Brain pericyte (primary cell): ENCODE measurements around the gene PTPRT.

Experiments
- DNase-seq: peaks from one replicate; pipeline ENCODE4 v3.0.0-alpha.2; 2012; ENCODE audit warnings: low read depth, low spot score

The PTPRT gene

GRCh38 chr20:42197599-42197998, 992.1 kb downstream of the PTPRT start:
- DNase-seq: no peak

- no peak for DNase-seq
Measured at GRCh38 chr20:42193119-42193518, 996.6 kb downstream of the PTPRT start.

DNA sequence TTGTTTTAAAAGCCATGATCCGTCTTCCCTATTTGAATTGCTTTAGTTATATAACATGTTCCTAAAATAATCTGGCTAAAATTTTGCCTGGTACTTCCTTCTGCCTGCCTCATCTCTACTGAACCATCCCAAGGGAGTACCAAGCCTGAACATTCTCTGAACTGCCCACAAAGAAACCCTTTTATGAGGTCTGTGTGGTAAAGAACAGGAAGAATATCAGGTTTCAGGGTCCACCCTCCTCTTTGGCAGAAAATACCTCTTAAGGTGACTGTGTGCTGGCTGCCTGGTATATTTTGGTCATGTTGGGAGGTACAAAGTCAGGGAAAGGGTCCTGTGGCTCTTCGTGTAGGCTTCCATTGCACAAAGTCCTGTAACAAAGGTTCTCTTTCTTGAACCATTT, 997.4 kb downstream of the PTPRT start:
- no peak for DNase-seq

- no peak for DNase-seq
Measured at GRCh38 chr20:42191140-42191860, 998.4 kb downstream of the PTPRT start.

DNA sequence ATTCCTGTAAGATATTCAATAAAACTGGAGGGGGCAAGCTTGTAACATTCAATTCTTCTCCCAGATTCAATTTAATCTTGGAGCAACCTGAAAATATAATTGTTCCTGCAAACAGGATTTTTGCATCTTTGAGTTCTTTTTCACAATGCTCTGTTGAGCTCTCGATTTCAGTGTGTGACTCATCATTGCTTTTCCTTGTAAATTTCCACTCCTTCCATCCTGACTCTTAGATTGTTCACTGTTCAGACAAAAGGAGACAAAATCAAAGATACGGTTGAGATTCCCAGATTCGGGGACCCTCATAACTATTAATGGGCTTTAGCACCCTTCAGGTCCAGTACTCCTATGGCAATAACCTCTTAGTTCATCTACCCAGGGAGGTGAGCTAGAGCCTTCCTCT, 999.6 kb downstream of the PTPRT start:
- no peak for DNase-seq

DNA sequence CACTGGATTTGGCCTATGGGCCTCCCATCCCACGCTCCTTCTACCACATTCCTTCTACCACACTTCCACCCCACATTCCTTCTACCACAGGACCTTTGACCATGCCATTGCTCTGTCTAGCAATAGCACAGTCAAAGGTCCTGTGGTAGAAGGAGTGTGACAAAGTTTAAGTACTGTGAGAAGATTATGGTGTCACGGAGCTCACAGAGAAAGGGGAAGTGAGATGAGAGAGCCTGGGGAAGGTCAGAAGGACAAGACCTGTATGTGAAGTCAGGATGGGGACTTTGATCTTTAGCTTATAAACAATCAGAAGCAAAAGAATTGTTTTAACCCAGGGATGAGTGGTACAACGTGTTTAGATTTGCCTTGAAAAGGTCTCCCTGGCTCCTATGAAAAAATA, 1003.4 kb downstream of the PTPRT start:
- no peak for DNase-seq

DNA sequence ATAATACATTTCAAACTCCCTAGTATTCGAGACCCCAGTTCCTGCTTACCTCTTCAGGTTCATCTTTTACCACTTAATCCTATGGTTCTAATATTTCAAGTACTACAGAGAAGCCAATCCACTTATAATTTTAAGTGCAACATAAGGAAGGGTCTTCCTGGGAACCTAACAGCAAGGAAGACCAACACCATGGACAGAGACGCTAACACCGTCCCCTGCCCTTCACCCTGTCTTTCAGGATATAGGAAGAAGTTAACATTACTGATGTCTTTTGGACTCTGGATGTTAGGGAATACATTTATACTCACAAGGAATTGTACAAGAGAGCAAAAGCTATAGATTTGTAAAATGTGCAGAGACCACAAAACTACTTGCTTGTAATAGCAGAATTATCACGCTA, 1006.6 kb downstream of the PTPRT start:
- DNase-seq: no peak

GRCh38 chr20:42181064-42181463, 1008.6 kb downstream of the PTPRT start:
- no peak for DNase-seq

GRCh38 chr20:42179768-42180167, 1009.9 kb downstream of the PTPRT start:
- DNase-seq: no peak

- DNase-seq: no peak
Measured at GRCh38 chr20:42173440-42173839, 1016.3 kb downstream of the PTPRT start.

GRCh38 chr20:42164121-42164890, 1025.4 kb downstream of the PTPRT start:
- no peak for DNase-seq

DNA sequence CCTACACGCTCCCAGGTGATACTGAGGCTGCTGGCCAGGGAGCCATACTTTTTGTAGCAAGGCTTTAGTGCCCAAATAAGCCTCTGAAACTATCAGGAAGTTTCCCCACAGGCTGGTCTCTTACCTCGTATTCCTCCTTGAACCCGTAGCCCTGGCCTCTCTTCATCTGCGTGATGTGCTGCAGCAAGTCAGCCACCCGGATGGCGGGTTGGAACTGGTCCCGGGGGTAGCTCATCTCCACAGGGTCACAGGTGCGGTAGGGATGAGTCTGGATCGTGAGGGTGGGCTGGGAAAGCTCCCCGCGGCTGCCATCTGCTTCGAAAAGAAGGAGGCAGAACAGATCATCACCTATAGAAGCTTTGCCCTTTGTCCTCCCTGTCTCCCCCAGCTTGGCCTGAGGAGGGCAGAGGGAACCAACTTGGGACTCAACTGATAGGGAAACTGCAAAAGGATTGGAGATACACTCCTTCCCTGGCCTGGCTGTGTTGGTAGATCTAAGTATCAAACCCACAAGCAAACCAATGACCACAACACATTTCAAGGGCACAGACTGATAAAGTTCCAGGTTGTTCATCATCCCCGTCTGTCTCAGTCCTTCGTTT, 1028.4 kb downstream of the PTPRT start:
- DNase-seq: no peak

- DNase-seq: no peak
Measured at GRCh38 chr20:42159808-42160207, 1029.9 kb downstream of the PTPRT start.

GRCh38 chr20:42158272-42158671, 1031.4 kb downstream of the PTPRT start:
- DNase-seq: no peak

- DNase-seq: no peak
Measured at GRCh38 chr20:42155586-42155985, 1034.1 kb downstream of the PTPRT start.

DNA sequence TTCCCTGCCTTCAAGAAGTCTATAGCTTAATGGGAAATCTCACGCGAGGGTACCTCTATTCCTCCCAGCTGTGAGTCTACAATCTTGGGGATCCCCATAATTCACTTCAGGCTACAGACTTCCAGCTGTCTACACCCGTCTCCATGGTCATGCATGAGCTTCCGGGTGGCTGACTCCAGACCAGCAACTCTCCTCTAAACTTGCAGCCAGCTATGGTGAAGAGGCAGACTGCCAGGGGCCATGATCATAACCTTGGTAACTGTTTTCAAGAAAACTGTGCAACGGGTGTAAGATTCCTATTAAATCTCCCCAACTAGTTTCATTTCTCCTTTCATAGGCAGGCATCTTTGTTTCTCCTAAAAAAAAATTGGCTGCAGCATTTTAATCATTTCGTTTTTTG, 1037.1 kb downstream of the PTPRT start:
- no peak for DNase-seq

DNA sequence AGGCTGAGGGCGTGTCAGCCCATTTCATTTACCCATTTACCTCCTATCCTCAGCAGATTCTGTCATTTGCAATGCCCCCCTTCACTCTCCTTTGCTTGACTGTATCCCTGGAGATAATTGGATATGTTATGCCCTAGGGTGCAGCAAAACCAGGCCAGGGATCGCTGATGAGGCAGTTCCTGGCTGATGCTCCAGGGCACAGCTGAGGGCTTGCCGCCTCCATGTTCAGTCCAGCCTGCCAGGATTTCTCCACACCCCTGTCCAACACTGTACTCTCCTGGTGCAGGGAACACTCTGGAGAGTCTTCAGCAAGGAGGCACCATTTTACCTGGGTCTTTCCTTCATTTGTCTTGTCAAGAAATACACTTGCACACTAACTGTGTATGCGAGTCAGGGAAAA, 1039.5 kb downstream of the PTPRT start:
- DNase-seq: no peak

GRCh38 chr20:42138729-42139128, 1051.0 kb downstream of the PTPRT start:
- DNase-seq: no peak

DNA sequence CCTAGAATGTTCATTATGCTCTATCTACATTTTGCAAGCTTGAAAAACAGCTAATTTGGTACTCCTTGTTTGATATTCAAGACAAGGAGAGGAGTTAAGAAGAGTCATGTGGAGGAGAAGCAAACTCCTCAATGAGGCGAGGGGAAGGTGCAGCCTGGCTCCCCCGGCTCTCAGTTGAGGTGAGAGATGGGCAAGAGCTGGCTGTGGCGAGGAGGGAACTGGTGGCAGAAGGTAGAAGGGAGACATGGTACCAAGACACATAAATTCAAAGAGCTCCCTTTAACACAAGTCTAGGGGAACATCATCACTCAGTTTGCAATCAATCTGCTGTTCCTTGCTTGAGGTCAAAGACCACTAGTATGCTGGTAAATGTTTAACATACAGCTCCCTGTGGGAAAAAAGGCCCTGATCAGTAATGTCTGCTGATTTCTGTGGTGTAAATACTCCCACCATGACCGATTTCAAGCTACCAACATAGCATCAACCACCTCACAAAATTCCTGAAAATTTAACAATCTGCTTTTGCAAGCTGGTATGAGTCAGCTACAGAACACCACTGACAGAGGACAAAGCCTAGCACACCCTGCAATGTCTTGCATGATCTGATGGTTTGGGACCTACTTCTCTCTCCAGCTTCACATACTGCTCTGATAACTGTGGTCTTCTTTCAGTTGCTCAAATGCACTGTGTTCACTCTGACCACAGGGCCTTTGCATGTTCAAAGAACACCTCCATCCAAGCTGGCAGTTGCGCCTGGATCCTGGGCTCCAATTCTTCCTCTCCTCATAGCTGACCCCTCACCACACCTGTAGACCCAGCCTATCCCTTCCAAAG, 1055.2 kb downstream of the PTPRT start:
- no peak for DNase-seq

GRCh38 chr20:42130810-42131596, 1058.7 kb downstream of the PTPRT start:
- DNase-seq: no peak

DNA sequence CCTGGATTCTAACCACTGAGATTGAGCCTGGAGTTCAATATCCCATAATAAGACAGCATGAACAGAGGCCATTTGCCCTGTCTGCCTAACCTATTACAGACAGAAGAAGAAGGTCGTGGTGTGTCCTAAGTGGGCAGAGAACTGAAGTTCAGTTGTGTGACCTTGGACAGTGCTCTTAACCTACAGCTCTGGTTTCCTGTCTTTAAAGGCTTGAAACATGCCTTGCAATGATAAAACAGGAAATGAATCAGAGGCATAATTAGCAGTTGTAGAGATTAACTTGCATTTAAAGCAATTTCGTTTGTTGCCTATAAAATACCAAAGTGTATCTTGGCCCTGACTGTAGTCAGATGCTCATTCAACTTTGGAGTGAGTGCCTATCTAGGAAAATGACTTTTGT, 1064.3 kb downstream of the PTPRT start:
- DNase-seq: no peak
